K562 (cell line): ENCODE measurements around the gene TMEM30A. TPM values are rescaled to one million over a fixed set of nuclear protein-coding genes. Genes with fewer than 3 reads are reported as not detected.

ENCODE experiments used
- ATAC-seq: fragments of 200-7000 bp; cut with Tn5 transposase; 3 replicates; pipeline ENCODE4 v1.9.1; 2020; ENCODE audit warnings: moderate library complexity
- BruUV-seq: library from RNA; stranded (reverse); fragments of 400-500 nt; replicated peaks from 2 replicates; lab custom pipeline; 2021; lab: Mats Ljungman, UMichigan
- CTCF ChIA-PET: fragments of 300-600 bp; formaldehyde crosslinking; extraction: SDS; loops from one replicate; lab custom pipeline; 2021; ENCODE audit warnings: low intra/inter-chr PET ratio; lab: Yijun Ruan, JAX
- POLR2A ChIA-PET: fragments of 300-600, 350-650 bp; sonication (Branson Sonifier 250); formaldehyde crosslinking; extraction: SDS; loops from one replicate; lab custom pipeline; 2021; ENCODE audit warnings: antibody characterized with exemption, inconsistent platforms; lab: Yijun Ruan, JAX
- DNase-seq, 4 experiments: peaks; one replicate each; pipeline versions ENCODE4 v3.0.0 to v3.0.0-alpha.2; 2011 to 2018; ENCODE audit warnings: low spot score in 3 of 4, mixed read lengths in 3 of 4; ENCODE audit errors: extremely low read depth in 1 of 4
- FAIRE-seq: peaks from 2 replicates; lab custom pipeline; 2011; peaks lifted over from hg19 to GRCh38; lab: Jason Lieb, UNC
- H2AFZ ChIP-seq: 2 replicates; pipeline ENCODE4 v1.6.0; 2011; ENCODE audit warnings: low read depth, low read length, control low read depth, inconsistent platforms
- H3K27ac ChIP-seq: fragments of 200-600 bp; 3 replicates; pipeline ENCODE4 v1.8.0; 2011; ENCODE audit warnings: low read depth, mild to moderate bottlenecking, control low read depth, inconsistent platforms, low read length, moderate library complexity, mixed read lengths; ENCODE audit errors: extremely low read depth
- H3K27me3 ChIP-seq, 2 experiments: fragments of 300-600 bp in 1 of 2; 2 replicates in 1 of 2; 3 replicates in 1 of 2; pipeline versions ENCODE4 v1.6.0 to v1.8.0; 2011; ENCODE audit warnings: inconsistent platforms in 2 of 2, low read length in 2 of 2, mild to moderate bottlenecking in 1 of 2, mixed read lengths in 1 of 2, moderate library complexity in 1 of 2; ENCODE audit not compliant: control insufficient read depth in 2 of 2, insufficient read depth in 2 of 2
- H3K36me3 ChIP-seq: fragments of 300-600 bp; 3 replicates; pipeline ENCODE4 v1.8.0; 2011; ENCODE audit warnings: mild to moderate bottlenecking, low read length, inconsistent platforms; ENCODE audit not compliant: control insufficient read depth, insufficient read depth
- H3K4me1 ChIP-seq, 2 experiments: fragments of 200-600 bp in 1 of 2; replicated peaks in 1 of 2; 2 replicates in 1 of 2; 3 replicates in 1 of 2; pipeline versions ENCODE4 v1.5.1 to v1.8.0; 2011; ENCODE audit warnings: inconsistent platforms in 2 of 2, low read length in 2 of 2, mild to moderate bottlenecking in 1 of 2, mixed read lengths in 1 of 2, moderate library complexity in 1 of 2; ENCODE audit not compliant: control insufficient read depth in 2 of 2, insufficient read depth in 2 of 2
- H3K4me2 ChIP-seq: 2 replicates; pipeline ENCODE4 v1.6.1; 2011; ENCODE audit warnings: low read length, control low read depth, inconsistent platforms, mixed read lengths; ENCODE audit not compliant: insufficient read depth
- H3K4me3 ChIP-seq: fragments of 200-600 bp; sonication (generic), shearing (Covaris generic); 2 replicates; pipeline ENCODE4 v1.5.1; 2016; ENCODE audit warnings: control low read depth, inconsistent platforms
- H3K79me2 ChIP-seq: fragments of 200-600 bp; 3 replicates; pipeline ENCODE4 v1.8.0; 2011; ENCODE audit warnings: low read length, inconsistent platforms; ENCODE audit not compliant: control insufficient read depth, insufficient read depth
- H3K9ac ChIP-seq, 2 experiments: 2 replicates each; pipeline versions ENCODE4 v1.6.0 to v1.6.1; 2011; ENCODE audit warnings: low read depth in 2 of 2, low read length in 2 of 2, control low read depth in 1 of 2, inconsistent platforms in 1 of 2, mild to moderate bottlenecking in 1 of 2, mixed read lengths in 1 of 2; ENCODE audit not compliant: insufficient read depth in 1 of 2
- H3K9me1 ChIP-seq: one replicate; pipeline ENCODE4 v1.6.0; 2011; ENCODE audit warnings: inconsistent platforms, mild to moderate bottlenecking, low read length, moderate library complexity; ENCODE audit not compliant: control insufficient read depth, insufficient read depth
- H3K9me3 ChIP-seq: replicated peaks from 2 replicates; pipeline ENCODE4 v1.5.1; 2011; ENCODE audit warnings: low read depth, low read length, inconsistent platforms; ENCODE audit not compliant: control insufficient read depth, insufficient read depth
- H4K20me1 ChIP-seq: replicated peaks from 2 replicates; pipeline ENCODE4 v1.6.1; 2011; ENCODE audit warnings: low read length, inconsistent platforms, mixed read lengths; ENCODE audit not compliant: control insufficient read depth, insufficient read depth
- DEAF1 ChIP-seq: fragments of 450-650 bp; formaldehyde crosslinking; IDR thresholded peaks from 2 replicates; pipeline ENCODE4 v1.4.0; 2020; ENCODE audit warnings: mild to moderate bottlenecking, moderate library complexity
- ELF2 ChIP-seq: fragments of 250-450 bp; sonication (Bioruptor Pico); IDR thresholded peaks from 2 replicates; pipeline ENCODE4 v1.5.0; 2021; ENCODE audit warnings: mild to moderate bottlenecking
- NFYB ChIP-seq: IDR thresholded peaks from 2 replicates; pipeline ENCODE4 v1.6.1; 2011; ENCODE audit warnings: mild to moderate bottlenecking, moderate library complexity; ENCODE audit not compliant: insufficient read length; ENCODE audit errors: extremely low read depth
- POLR3G ChIP-seq: IDR thresholded peaks from 2 replicates; pipeline ENCODE4 v1.6.1; 2011; ENCODE audit not compliant: insufficient read length, insufficient replicate concordance; ENCODE audit errors: extremely low read depth
- RBM22 ChIP-seq: fragments of 200-400 bp; formaldehyde crosslinking; IDR thresholded peaks from 2 replicates; pipeline ENCODE4 v1.6.1; 2018; ENCODE audit warnings: low read length, low read depth; ENCODE audit not compliant: poor library complexity, severe bottlenecking
- ZNF197 ChIP-seq: fragments of 200-800 bp; sonication (Bioruptor generic); IDR thresholded peaks from 2 replicates; pipeline ENCODE4 v1.6.1; 2016; ENCODE audit warnings: low read depth, missing genetic modification characterization, missing compliant biosample characterization
- ZNF232 ChIP-seq: sonication (generic); formaldehyde crosslinking; IDR thresholded peaks from 2 replicates; pipeline ENCODE4 v1.8.0; 2022; ENCODE audit warnings: mild to moderate bottlenecking, missing genetic modification reagents
- WGBS: fragments of 100-300 bp; shearing (Covaris generic); methylation state at CpG from one replicate; pipeline ENCODE4 v1.1.6; 2016; ENCODE audit warnings: low coverage, mixed read lengths; ENCODE audit not compliant: insufficient coverage; ENCODE audit errors: missing lambda C conversion rate; 5-methylcytosine and 5-hydroxymethylcytosine counted together
- in situ Hi-C: fragments of 300-500 bp; cut with MboI; formaldehyde crosslinking; loops from 4 replicates; pipeline ENCODE4 v1.15.0; 2018; ENCODE audit warnings: inconsistent platforms, mixed read lengths
- intact Hi-C: fragments of 100-400 bp; cut with micrococcal nuclease; formaldehyde crosslinking; loops from 2 replicates; pipeline ENCODE4 v1.14.2; 2022
- polyA plus RNA-seq, 8 experiments: library from polyadenylated mRNA; depleted of rRNA in 4 of 8; stranded (reverse) in 5 of 8; unstranded in 3 of 8; fragments of >200 nt; fragmentation: Nextera tagmentation in 2 of 8; fragmentation: Illumina TruSeq in 1 of 8; extraction: Ambion mirVana in 2 of 8; extraction: Trizol in 1 of 8; gene quantifications; 2 replicates each; pipeline versions ENCODE4 v1.2.1 to v1.2.3, GENCODE V29; 2011 to 2014; ENCODE audit warnings: inconsistent platforms in 1 of 8, missing spikeins in 1 of 8
- total RNA-seq, 7 experiments: library from RNA; depleted of rRNA in 6 of 7; stranded (reverse); fragments of >200 nt in 6 of 7; fragmentation: Illumina TruSeq in 2 of 7; extraction: Trizol in 2 of 7; gene quantifications; 2 replicates each; pipeline versions ENCODE4 v1.2.1 to v1.2.3, GENCODE V29; 2011 to 2021; ENCODE audit warnings: low replicate concordance in 1 of 7
- TF ChIP-seq, protein P1 (sequence below): fragments of 200-400 bp; formaldehyde crosslinking; IDR thresholded peaks from 2 replicates; pipeline ENCODE4 v1.6.1; 2017; ENCODE audit warnings: mild to moderate bottlenecking, low read depth, low read length, moderate library complexity

Gene TMEM30A
- total and polyA plus RNA-seq, 9 of the 15 experiments (the other 6 are each of a cell fraction or from before 2014, with no cell fraction given) = 6.5 to 31.2 (median 16.3) TPM

- ATAC-seq (no peak), DNase-seq (no peak), FAIRE-seq (no peak)
- CTCF ChIA-PET = no interaction called here
- Histone ChIP-seq H3K4me3 (no peak overlapping the region), H3K9me3 (no peaks in the 10 kb centered on the region), H3K36me3 (peaks cover 11% of the 10 kb centered on the region), H3K4me2 (no peak overlapping the region), H3K27ac (no peak overlapping the region), H2AFZ (no peak overlapping the region), H3K27me3 (no peaks in the 10 kb centered on the region), H3K79me2 (no peaks in the 10 kb centered on the region), H3K4me1 (no peaks in the 10 kb centered on the region), H3K9me1 (no peaks in the 10 kb centered on the region), H4K20me1 (no peaks in the 10 kb centered on the region), H3K9ac (no peak overlapping the region)
- TF ChIP-seq RBM22 (no peak), NFYB (no peak), ZNF197 (CRISPR knock-in tag) (no peak), ZNF232 (no peak), POLR3G (no peak), DEAF1 (CRISPR knock-in tag) (no peak), ELF2 (CRISPR knock-in tag) (no peak)
- TF ChIP-seq, protein P1, sequence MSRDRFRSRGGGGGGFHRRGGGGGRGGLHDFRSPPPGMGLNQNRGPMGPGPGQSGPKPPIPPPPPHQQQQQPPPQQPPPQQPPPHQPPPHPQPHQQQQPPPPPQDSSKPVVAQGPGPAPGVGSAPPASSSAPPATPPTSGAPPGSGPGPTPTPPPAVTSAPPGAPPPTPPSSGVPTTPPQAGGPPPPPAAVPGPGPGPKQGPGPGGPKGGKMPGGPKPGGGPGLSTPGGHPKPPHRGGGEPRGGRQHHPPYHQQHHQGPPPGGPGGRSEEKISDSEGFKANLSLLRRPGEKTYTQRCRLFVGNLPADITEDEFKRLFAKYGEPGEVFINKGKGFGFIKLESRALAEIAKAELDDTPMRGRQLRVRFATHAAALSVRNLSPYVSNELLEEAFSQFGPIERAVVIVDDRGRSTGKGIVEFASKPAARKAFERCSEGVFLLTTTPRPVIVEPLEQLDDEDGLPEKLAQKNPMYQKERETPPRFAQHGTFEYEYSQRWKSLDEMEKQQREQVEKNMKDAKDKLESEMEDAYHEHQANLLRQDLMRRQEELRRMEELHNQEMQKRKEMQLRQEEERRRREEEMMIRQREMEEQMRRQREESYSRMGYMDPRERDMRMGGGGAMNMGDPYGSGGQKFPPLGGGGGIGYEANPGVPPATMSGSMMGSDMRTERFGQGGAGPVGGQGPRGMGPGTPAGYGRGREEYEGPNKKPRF = no peak
- intact Hi-C loops = no loop called here
- in situ Hi-C loops = no loop called here
- WGBS = 42% methylated on average over 4 of the region's 4 CpGs
- POLR2A ChIA-PET = no interaction called here
- no TSS peak for BruUV-seq
These were observed 51.4 kb downstream of the TMEM30A start for GRCh38 chr6:75233092-75233615.
